Activated effector memory CD4-positive, alpha-beta T cell treated with Interleukin-2 at 50 U/mL for 16 hours (primary cell): ENCODE measurements around the gene TIAM1.

Experiments
- DNase-seq: peaks from one replicate; pipeline ENCODE4 v3.0.0-alpha.2; 2020

The TIAM1 gene

GRCh38 chr21:31132574-31133242 lies 211.4 kb downstream of the TIAM1 start:
- peak; percentile 56 for DNase-seq

GRCh38 chr21:31130821-31131220 lies 213.2 kb downstream of the TIAM1 start:
- no peak for DNase-seq

- DNase-seq, result no peak
Measured at GRCh38 chr21:31128234-31128633, 215.8 kb downstream of the TIAM1 start.

GRCh38 chr21:31124010-31124409 lies 220.1 kb downstream of the TIAM1 start:
- no peak for DNase-seq

- DNase-seq, result no peak
Measured at GRCh38 chr21:31119199-31119598, 224.9 kb downstream of the TIAM1 start.

- DNase-seq, result no peak
Measured at GRCh38 chr21:31117128-31117916, 226.7 kb downstream of the TIAM1 start.

GRCh38 chr21:31115249-31115648 lies 228.8 kb downstream of the TIAM1 start:
- DNase-seq, result no peak

- DNase-seq, result no peak
Measured at GRCh38 chr21:31111093-31111492, 233.0 kb downstream of the TIAM1 start.

- no peak for DNase-seq
Measured at GRCh38 chr21:31110430-31110829, 233.6 kb downstream of the TIAM1 start.

GRCh38 chr21:31107871-31108270 lies 236.2 kb downstream of the TIAM1 start:
- DNase-seq, result no peak

- no peak for DNase-seq
Measured at GRCh38 chr21:31107176-31107785, 236.8 kb downstream of the TIAM1 start.

- no peak for DNase-seq
Measured at GRCh38 chr21:31103571-31104265, 240.3 kb downstream of the TIAM1 start.

GRCh38 chr21:31103163-31103562 lies 240.9 kb downstream of the TIAM1 start:
- DNase-seq, result no peak

- no peak for DNase-seq
Measured at GRCh38 chr21:31099122-31099521, 244.9 kb downstream of the TIAM1 start.

GRCh38 chr21:31098576-31099005 lies 245.5 kb downstream of the TIAM1 start:
- DNase-seq, result peak; percentile 57

- DNase-seq, result no peak
Measured at GRCh38 chr21:31092832-31093625, 251.0 kb downstream of the TIAM1 start.

- DNase-seq, result no peak
Measured at GRCh38 chr21:31090376-31090775, 253.7 kb downstream of the TIAM1 start.

GRCh38 chr21:31088474-31088751 lies 255.6 kb downstream of the TIAM1 start:
- no peak for DNase-seq

- DNase-seq, result no peak
Measured at GRCh38 chr21:31087639-31088473, 256.2 kb downstream of the TIAM1 start.

- DNase-seq, result no peak
Measured at GRCh38 chr21:31084689-31085088, 259.4 kb downstream of the TIAM1 start.

- no peak for DNase-seq
Measured at GRCh38 chr21:31078796-31079195, 265.3 kb downstream of the TIAM1 start.

- no peak for DNase-seq
Measured at GRCh38 chr21:31078216-31078615, 265.8 kb downstream of the TIAM1 start.
